Mesangial cell (primary cell): ENCODE results near the gene DCAF12L1. TPM values are rescaled to one million over a fixed set of nuclear protein-coding genes. Genes with fewer than 3 reads are reported as not detected.

Experiments used
- total RNA-seq: library from RNA; depleted of rRNA; stranded (reverse); fragments of >200 nt; gene quantifications from 2 replicates; pipeline ENCODE4 v1.2.3, GENCODE V29; 2015

Gene DCAF12L1
- total RNA-seq, result 0.51 and 0.65 TPM in 2 replicates

GRCh38 chrX:126552313-126553022 lies at the start of gene DCAF12L1:
Gene DCAF12L1 (minus strand): TSS chrX:126552814. CDS start chrX:126552608, 206 bp downstream.

